Skin epidermis (tissue), 12 donors: ENCODE data around the gene VIPAS39.
"Not testable (repeated sequence)": the region's sequence is repeated elsewhere in the genome, so short reads cannot be mapped to it uniquely, and the experiment has no call there.

Experiments
- H3K27ac ChIP-seq, 21 experiments: fragments of 200-600 bp; sonication (generic) in 11 of 21; one replicate each; pipeline ENCODE4 v1.5.0; 2020; ENCODE audit warnings: mild to moderate bottlenecking in 3 of 21, inconsistent platforms in 2 of 21, moderate library complexity in 2 of 21
- H3K4me3 ChIP-seq, 7 experiments: fragments of 200-600 bp; sonication (generic) in 2 of 7; one replicate each; pipeline ENCODE4 v1.5.0; 2020; ENCODE audit warnings: inconsistent platforms in 2 of 7, mild to moderate bottlenecking in 2 of 7, moderate library complexity in 1 of 7

Gene VIPAS39

DNA sequence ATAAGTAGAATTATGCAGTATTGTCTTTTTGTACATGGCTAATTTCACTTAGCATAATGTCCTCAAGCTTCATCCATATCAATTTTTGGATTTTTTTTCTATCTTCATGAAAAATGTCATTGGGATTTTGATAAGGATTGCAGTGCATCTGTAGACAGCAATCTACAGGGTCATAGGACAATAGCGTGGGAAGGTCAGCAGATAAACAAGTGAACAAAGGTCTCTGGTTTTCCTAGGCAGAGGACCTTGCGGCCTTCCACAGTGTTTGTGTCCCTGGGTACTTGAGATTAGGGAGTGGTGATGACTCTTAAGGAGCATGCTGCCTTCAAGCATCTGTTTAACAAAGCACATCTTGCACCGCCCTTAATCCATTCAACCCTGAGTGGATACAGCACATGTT is 41.3 kb downstream of the VIPAS39 start:
- H3K4me3 ChIP-seq, H3K27ac ChIP-seq: not testable (repeated sequence)

DNA sequence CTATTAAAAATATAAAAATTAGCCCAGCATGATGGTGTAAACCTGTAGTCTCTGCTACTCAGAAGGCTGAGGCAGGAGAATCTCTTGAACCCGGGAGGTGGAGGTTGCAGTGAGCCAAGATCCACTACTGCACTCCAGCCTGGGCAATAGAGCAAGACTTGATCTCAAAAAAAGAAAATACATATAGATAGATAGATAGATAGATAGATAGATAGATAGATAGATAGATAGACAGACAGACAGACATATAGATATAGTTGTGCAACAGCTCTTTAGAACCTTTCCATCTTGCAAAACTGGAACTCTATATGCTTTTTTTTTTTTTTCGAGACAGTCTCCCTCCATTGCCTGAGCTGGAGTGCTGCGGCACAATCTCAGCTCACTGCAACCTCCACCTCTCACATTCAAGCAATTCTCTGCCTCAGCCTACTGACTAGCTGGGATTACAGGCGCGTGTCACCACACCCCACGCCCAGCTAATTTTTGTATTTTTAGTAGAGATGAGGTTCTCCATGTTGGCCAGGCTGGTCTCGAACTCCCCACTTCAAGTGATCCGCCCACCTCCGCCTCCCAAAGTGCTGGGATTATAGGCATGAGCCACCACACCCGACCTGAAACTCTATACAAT is 41.9 kb downstream of the VIPAS39 start:
- H3K27ac ChIP-seq, H3K4me3 ChIP-seq: not testable (repeated sequence)

DNA sequence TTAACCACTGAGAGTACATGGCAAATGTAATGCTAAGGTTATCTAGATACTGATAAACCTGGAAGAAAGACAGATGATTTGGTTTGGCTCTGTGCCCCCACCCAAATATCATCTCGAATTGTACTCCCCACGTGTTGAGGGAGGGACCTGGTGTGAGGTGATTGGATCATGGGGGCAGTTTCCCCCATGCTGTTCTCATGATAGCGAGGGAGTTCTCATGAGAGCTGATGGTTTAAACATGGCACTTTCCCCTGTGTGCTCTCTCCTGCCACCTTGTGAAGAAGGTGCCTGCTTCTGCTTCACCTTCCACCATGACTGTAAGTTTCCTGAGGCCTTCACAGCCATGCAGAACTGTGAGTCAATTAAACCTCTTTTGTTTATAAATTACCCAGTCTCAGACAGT is 48.3 kb downstream of the VIPAS39 start:
- H3K4me3 ChIP-seq = no peak overlapping the region
- no peak overlapping the region for H3K27ac ChIP-seq

DNA sequence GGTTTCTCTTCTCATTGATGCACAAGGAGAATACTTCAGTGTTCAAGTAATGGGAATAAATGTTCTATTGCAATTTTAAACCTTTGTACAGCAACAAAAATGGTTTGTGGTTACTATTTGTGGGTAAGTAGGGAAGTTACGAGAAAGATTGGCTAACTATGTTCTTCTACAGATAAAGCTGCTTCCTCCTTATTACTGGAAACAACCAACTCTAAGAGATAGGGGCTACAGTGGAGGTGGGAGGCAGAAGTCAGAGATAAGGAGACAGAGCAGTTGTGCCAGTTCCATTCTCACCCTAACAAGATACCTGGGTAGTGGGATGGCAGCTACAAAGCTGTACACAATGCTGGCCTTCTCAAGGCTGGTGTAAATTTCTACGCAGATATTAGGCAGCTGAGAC is 50.2 kb downstream of the VIPAS39 start:
- Histone ChIP-seq H3K4me3 (no peak overlapping the region), H3K27ac (peak overlapping the region in 1 of 21 experiments; percentile 27)

DNA sequence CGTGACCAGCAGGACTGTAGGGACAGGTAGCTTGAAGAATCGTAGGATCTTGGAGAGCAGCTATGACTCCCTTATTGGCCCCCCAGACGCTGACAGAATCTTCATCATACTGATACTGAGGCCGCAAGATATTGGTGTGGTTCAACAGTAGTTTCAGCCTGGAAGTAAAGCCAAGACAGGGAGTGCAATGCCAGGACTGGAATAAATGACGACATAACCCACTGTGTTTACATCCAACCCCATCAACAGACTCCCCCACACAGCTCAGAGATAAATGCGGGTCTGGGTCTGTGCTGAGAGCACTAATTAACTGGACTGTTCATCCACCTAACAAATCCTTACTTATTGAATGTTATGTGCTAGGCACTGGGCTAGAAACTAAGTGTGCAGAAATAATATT is 50.7 kb downstream of the VIPAS39 start:
- Histone ChIP-seq H3K4me3 (no peak overlapping the region), H3K27ac (no peak overlapping the region)

DNA sequence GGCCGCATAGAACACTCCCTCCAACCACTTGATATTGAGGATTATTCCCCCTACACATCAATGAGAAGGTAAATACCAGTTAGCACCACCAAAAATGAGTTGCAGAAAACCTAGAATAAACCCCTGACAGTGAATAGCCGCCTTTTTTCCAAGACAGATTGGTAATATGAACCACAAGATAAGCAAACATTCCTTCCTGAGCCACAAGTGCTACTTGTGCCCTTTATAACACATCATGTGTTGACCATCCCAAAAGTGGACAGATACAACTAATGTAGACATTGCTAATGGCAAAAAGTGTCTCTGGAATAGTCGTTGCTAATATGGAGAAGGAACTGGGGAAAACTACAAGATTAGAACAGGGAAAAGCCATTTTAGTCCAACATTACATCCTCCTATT is 51.3 kb downstream of the VIPAS39 start:
- Histone ChIP-seq H3K27ac (no peak overlapping the region), H3K4me3 (no peak overlapping the region)

DNA sequence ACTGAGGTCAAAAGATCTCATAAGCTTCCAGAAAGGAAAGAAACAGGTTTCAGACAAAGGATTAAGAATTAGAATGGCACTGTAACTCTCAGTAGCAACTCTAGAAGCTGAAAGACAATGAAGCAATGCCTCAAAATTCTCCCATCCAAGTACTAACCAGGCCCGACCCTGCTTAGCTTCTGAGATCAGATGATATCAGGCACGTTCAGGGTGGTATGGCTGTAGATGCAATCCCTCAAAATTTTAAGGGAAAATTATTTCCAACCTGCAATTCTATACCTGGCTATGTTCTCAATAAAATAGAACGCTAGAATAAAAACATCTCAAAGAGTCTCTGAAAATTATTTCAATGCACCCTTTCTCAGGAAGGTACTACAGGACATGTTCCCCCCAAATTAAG is 53.6 kb downstream of the VIPAS39 start:
- no peak overlapping the region for H3K27ac ChIP-seq
- no peak overlapping the region for H3K4me3 ChIP-seq

DNA sequence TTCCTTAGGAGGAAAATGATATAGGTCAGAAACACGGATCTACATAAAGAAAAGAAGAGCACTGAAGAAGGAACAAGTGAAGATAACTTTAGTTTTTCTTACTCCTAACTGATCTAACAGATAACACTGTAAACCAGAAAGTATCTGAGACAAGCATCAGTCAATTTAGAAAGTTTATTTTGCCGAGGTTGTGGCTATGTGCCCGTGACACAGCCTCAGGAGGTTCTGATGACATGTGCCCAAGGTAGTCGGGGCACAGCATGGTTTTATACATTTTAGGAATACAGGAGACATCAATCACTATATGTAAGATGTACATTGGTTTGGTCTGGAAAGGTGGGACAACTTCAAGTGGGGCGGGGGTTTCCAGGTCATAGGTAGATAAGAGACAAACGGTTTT is 57.2 kb downstream of the VIPAS39 start:
- no peak overlapping the region for H3K27ac ChIP-seq
- no peak overlapping the region for H3K4me3 ChIP-seq

DNA sequence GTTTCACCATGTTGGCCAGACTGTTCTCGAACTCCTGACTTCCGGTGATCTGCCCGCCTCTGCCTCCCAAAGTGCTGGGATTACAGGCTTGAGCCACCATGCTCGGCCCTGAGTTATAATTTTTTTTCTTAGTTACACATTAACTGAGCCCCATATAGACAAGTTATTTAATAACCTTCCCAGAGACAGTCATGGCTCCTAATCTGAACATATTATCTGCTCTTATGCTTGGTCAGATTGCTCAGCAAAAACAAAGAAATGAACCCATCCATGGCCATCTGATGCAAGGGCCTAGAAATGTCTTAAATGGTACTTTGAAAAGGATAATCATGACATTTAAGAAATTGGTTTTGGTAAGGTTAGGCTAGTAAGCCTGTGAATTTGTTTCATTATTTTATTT is 67.2 kb downstream of the VIPAS39 start:
- Histone ChIP-seq H3K27ac (no peak overlapping the region), H3K4me3 (no peak overlapping the region)

DNA sequence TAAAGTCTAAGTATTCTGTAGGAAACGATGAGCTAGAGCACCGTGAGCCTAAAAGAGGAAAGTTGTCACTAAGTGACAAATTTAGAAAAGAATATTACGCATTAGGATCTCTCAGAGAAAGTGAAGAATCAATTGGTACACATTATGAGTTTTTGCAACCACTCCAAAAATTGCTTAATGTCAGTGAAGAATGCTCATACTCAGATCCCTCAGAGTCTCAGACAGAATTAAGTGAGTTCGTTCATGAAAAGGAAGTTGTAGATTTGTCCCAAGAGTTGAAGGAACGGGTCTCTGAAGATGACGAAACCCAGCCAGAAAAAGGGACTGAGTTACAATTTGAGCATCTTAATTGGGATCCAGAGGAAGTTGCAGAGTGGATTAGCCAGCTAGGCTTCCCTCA is 78.7 kb downstream of the VIPAS39 start:
- Histone ChIP-seq H3K27ac (no peak overlapping the region), H3K4me3 (no peak overlapping the region)

DNA sequence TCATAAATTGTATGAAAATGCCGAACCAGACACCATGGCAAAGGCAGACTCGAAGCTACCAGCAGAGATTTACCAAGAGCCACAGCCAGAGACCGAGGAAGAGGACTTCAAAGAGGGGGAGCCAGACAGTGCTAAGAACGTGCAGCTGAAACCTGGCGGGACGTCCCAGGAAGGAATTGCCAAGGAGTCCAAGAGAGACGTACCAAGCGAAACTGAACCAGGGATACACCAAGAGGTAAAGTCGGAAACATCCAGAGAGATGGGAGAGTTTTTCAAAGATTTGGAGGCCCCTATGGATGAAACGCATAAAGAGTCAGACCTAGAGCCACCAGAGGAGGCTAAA is 79.9 kb downstream of the VIPAS39 start:
- peak overlapping the region; percentile 67 to 91 (median 79) for H3K4me3 ChIP-seq
- peak overlapping the region in 12 of 21 experiments; percentile 78 to 94 (median 90) for H3K27ac ChIP-seq

DNA sequence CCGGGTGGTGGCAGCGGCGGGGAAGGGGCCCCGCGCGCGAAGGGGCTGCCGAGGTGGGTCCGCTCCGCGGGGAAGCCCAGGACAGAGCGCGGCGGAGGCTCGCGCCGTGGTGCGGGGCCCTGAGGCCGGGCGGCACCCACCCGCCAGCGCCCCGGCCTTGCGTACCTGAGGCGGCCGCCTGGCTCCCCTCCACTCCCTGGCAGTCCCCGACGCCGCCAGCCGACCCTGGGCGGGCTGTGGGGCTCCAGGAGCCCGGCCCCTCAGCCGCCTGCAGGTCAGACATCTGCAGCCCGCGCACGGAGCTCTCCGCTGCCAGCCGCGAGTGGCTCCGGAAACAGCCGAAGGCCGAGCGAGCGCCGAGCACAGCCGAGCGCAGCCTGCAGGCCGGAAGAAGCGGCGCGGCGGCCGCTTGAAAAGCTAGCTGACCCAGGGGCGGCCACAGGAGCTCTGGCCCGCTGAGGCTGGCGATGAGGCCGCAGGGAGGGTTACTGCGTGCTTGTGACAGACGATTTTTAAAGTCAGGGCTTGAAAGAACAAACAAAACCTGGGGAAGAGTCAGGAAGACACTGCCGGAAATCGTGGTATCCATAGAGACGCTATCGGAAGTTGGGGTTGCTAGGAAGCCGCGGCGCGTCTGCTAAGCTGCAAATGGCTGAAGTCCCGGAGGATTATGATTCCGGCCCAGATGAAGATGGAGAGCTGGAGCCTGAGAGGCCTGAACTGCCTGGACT is 80.5 kb downstream of the VIPAS39 start, which contains the start of the genes SAMD15 and TMED8:
Gene SAMD15 (plus strand): TSS at position 609 of the 731 bp plus-strand sequence. CDS start 40 bp downstream, at position 649.
Gene TMED8 (minus strand): TSS at position 324 of the 731 bp plus-strand sequence. CDS start 41 bp downstream, at position 283.
- Histone ChIP-seq H3K27ac (peak within 1 kb of the TSS; percentile 42 to 94 (median 84)), H3K4me3 (peak within 1 kb of the TSS; percentile 67 to 91 (median 79))
